OCI-LY1 (cell line): ENCODE results near the gene BHLHE41.

Experiments used
- H2AFZ ChIP-seq: fragments of 200-600 bp; sonication (generic), shearing (Covaris generic); 2 replicates; pipeline ENCODE4 v1.6.0; 2014; ENCODE audit warnings: antibody characterized with exemption, mild to moderate bottlenecking, low read length
- H3F3A ChIP-seq: fragments of 200-600 bp; sonication (generic), shearing (Covaris generic); 2 replicates; pipeline ENCODE4 v1.6.0; 2014; ENCODE audit warnings: mild to moderate bottlenecking, antibody characterized with exemption, low read length, moderate library complexity; ENCODE audit not compliant: insufficient read depth
- H3K27ac ChIP-seq: fragments of 200-600 bp; sonication (generic); 2 replicates; pipeline ENCODE4 v1.5.1; 2014; ENCODE audit warnings: low read length, mixed run types, mild to moderate bottlenecking, low read depth; ENCODE audit not compliant: poor library complexity, severe bottlenecking
- H3K27me3 ChIP-seq: fragments of 200-600 bp; sonication (generic); 2 replicates; pipeline ENCODE4 v1.6.0; 2014; ENCODE audit warnings: antibody characterized with exemption, mild to moderate bottlenecking, low read length, moderate library complexity; ENCODE audit not compliant: insufficient read depth
- H3K36me3 ChIP-seq: fragments of 200-600 bp; sonication (generic); 2 replicates; pipeline ENCODE4 v1.6.1; 2014; ENCODE audit warnings: mild to moderate bottlenecking, antibody characterized with exemption, low read length, moderate library complexity, mixed read lengths; ENCODE audit not compliant: insufficient read depth
- H3K4me1 ChIP-seq: fragments of 200-600 bp; sonication (generic); 2 replicates; pipeline ENCODE4 v1.5.1; 2014; ENCODE audit warnings: mild to moderate bottlenecking, low read length, moderate library complexity; ENCODE audit not compliant: insufficient read depth, severe bottlenecking
- H3K4me2 ChIP-seq: fragments of 200-600 bp; sonication (generic), shearing (Covaris generic); 2 replicates; pipeline ENCODE4 v1.6.1; 2014; ENCODE audit warnings: low read length
- H3K4me3 ChIP-seq: fragments of 200-600 bp; sonication (generic); 2 replicates; pipeline ENCODE4 v1.5.1; 2014; ENCODE audit warnings: low read length, low read depth, mild to moderate bottlenecking, mixed read lengths; ENCODE audit not compliant: poor library complexity, severe bottlenecking
- H3K79me2 ChIP-seq: fragments of 200-600 bp; shearing (Covaris generic); 2 replicates; pipeline ENCODE4 v1.6.1; 2016; ENCODE audit warnings: mixed run types, low read length, mixed read lengths; ENCODE audit not compliant: insufficient read depth
- H3K9ac ChIP-seq: fragments of 200-600 bp; sonication (generic), shearing (Covaris generic); 2 replicates; pipeline ENCODE4 v1.6.1; 2014; ENCODE audit warnings: mild to moderate bottlenecking, low read length, mixed read lengths
- H3K9me2 ChIP-seq: fragments of 200-600 bp; sonication (generic), shearing (Covaris generic); 2 replicates; pipeline ENCODE4 v1.6.1; 2014; ENCODE audit warnings: low read depth, mild to moderate bottlenecking, low read length, mixed read lengths
- H3K9me3 ChIP-seq: fragments of 200-600 bp; shearing (Covaris generic); 2 replicates; pipeline ENCODE4 v1.6.1; 2014; ENCODE audit warnings: low read length, mixed read lengths
- H4K20me1 ChIP-seq: fragments of 200-600 bp; sonication (generic), shearing (Covaris generic); 2 replicates; pipeline ENCODE4 v1.6.0; 2016; ENCODE audit warnings: mild to moderate bottlenecking, low read length; ENCODE audit not compliant: insufficient read depth
- CTCF ChIP-seq: fragments of 200-600 bp; sonication (generic), shearing (Covaris generic); IDR thresholded peaks from 2 replicates; pipeline ENCODE4 v1.5.1; 2017; ENCODE audit warnings: mild to moderate bottlenecking, antibody characterized with exemption, low read length, moderate library complexity, mixed read lengths
- EZH2 ChIP-seq: fragments of 200-600 bp; sonication (generic), shearing (Covaris generic); IDR thresholded peaks from 2 replicates; pipeline ENCODE4 v1.8.0; 2017; ENCODE audit warnings: borderline replicate concordance, mixed run types, mild to moderate bottlenecking, antibody characterized with exemption, low read length, moderate library complexity, mixed read lengths

Gene BHLHE41

GRCh38 chr12:26135571-26135970 is 10.7 kb upstream of the BHLHE41 start:
- H3K4me1 ChIP-seq = no peaks in the 10 kb centered on the region
- H4K20me1 ChIP-seq = no peaks in the 10 kb centered on the region
- TF ChIP-seq EZH2 (no peak), CTCF (no peak)
- H3K36me3 ChIP-seq = no peaks in the 10 kb centered on the region
- H3K9me2 ChIP-seq = no peaks in the 10 kb centered on the region
- H3K9ac ChIP-seq = no peak overlapping the region
- 0 out of 2 replicates have a peak, but pooled peaks cover 9% of the 10 kb centered on the region for H3K27me3 ChIP-seq
- H3K9me3 ChIP-seq = no peaks in the 10 kb centered on the region
- H3K27ac ChIP-seq = no peak overlapping the region
- H3K79me2 ChIP-seq = no peaks in the 10 kb centered on the region
- H2AFZ ChIP-seq = no peak overlapping the region
- no peak overlapping the region for H3K4me3 ChIP-seq
- H3F3A ChIP-seq = no peaks in the 10 kb centered on the region
- no peak overlapping the region for H3K4me2 ChIP-seq

GRCh38 chr12:26135010-26135420 is 10.2 kb upstream of the BHLHE41 start:
- no peak overlapping the region for H3K4me3 ChIP-seq
- H2AFZ ChIP-seq = no peak overlapping the region
- H3K9me3 ChIP-seq = no peaks in the 10 kb centered on the region
- H4K20me1 ChIP-seq = no peaks in the 10 kb centered on the region
- H3F3A ChIP-seq = no peaks in the 10 kb centered on the region
- H3K9me2 ChIP-seq = no peaks in the 10 kb centered on the region
- no peaks in the 10 kb centered on the region for H3K36me3 ChIP-seq
- H3K79me2 ChIP-seq = no peaks in the 10 kb centered on the region
- 0 out of 2 replicates have a peak, but pooled peaks cover 9% of the 10 kb centered on the region for H3K27me3 ChIP-seq
- H3K4me1 ChIP-seq = no peaks in the 10 kb centered on the region
- no peak overlapping the region for H3K27ac ChIP-seq
- no peak for TF ChIP-seq CTCF
- no peak for TF ChIP-seq EZH2
- no peak overlapping the region for H3K9ac ChIP-seq
- no peak overlapping the region for H3K4me2 ChIP-seq

DNA sequence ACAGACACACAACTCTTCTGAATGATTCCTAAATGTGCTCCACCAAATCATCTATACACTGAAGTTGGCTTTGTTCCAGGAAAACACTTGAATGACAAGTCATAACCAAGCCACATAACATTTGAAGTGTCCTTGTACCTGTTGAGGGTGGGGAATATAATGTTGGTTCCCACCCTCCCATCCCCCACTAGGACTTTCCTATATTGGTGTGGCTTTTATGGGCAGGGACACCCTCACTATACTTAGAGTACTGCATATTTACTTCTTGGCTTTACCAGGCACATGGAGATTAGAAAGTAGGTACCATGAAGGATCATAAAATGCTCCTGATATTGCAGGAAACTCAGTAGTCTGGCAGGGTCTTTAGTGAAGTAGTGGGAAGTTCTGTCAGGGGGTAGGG is 9.7 kb upstream of the BHLHE41 start:
- Histone ChIP-seq H3K4me3 (no peak overlapping the region), H3K9me2 (no peaks in the 10 kb centered on the region), H3K27ac (no peak overlapping the region), H3K27me3 (0 out of 2 replicates have a peak, but pooled peaks cover 9% of the 10 kb centered on the region), H3K9ac (no peak overlapping the region), H3K9me3 (no peaks in the 10 kb centered on the region), H3K4me2 (no peak overlapping the region), H3K79me2 (no peaks in the 10 kb centered on the region), H2AFZ (no peak overlapping the region), H3K36me3 (no peaks in the 10 kb centered on the region), H3F3A (no peaks in the 10 kb centered on the region), H3K4me1 (no peaks in the 10 kb centered on the region), H4K20me1 (no peaks in the 10 kb centered on the region)
- TF ChIP-seq EZH2 (no peak), CTCF (no peak)
